Frontal cortex (tissue), 4 donors: Measurements from ENCODE around the gene FRG2. TPM values are rescaled to one million over a fixed set of nuclear protein-coding genes. Genes with fewer than 3 reads are reported as not detected.
A peak's percentile ranks its signal among the peaks of the same experiment; 100 is the strongest.
"Not testable (repeated sequence)": the region's sequence is repeated elsewhere in the genome, so short reads cannot be mapped to it uniquely, and the experiment has no call there.

Experiments used
- DNase-seq, 2 donors: peaks; one replicate each; pipeline ENCODE4 v3.0.0; 2012; ENCODE audit warnings: low spot score in 2 of 2
- FAIRE-seq: peaks from 2 replicates; lab custom pipeline; 2012; peaks lifted over from hg19 to GRCh38; lab: Jason Lieb, UNC
- total RNA-seq: library from RNA; depleted of rRNA; stranded (reverse); fragments of >200 nt; gene quantifications from one replicate; pipeline ENCODE4 v1.2.3, GENCODE V29; 2014
- donor health status: control.
- donor health status: control.
- donor health status: control.

The FRG2 gene
- not detected for total RNA-seq

GRCh38 chr4:190027156-190027555 is at the start of gene FRG2:
Gene FRG2 (minus strand): TSS chr4:190027256. CDS start chr4:190027204, 52 bp downstream.
- not testable (repeated sequence) for FAIRE-seq, DNase-seq

GRCh38 chr4:190068351-190068750 is 41.3 kb upstream of the FRG2 start:
- not testable (repeated sequence) for FAIRE-seq, DNase-seq

- DNase-seq, FAIRE-seq: not testable (repeated sequence)
These were observed 37.7 kb upstream of the FRG2 start for GRCh38 chr4:190064805-190065204.

GRCh38 chr4:190064342-190064741 is 37.3 kb upstream of the FRG2 start, which contains the start of gene DBET:
Gene DBET (plus strand): TSS chr4:190064502.
- not testable (repeated sequence) for FAIRE-seq, DNase-seq

- FAIRE-seq, DNase-seq: not testable (repeated sequence)
These were observed 31.9 kb upstream of the FRG2 start for GRCh38 chr4:190058997-190059396.

GRCh38 chr4:190049378-190050239 is 22.6 kb upstream of the FRG2 start:
- peak; percentile 21 for FAIRE-seq
- not testable (repeated sequence) for DNase-seq

GRCh38 chr4:190047627-190048026 is 20.6 kb upstream of the FRG2 start:
- DNase-seq, FAIRE-seq: not testable (repeated sequence)

- not testable (repeated sequence) for FAIRE-seq, DNase-seq
These were observed 13.8 kb upstream of the FRG2 start for GRCh38 chr4:190040873-190041272.

- not testable (repeated sequence) for DNase-seq, FAIRE-seq
These were observed 10.8 kb upstream of the FRG2 start for GRCh38 chr4:190037704-190038388.

- FAIRE-seq, DNase-seq: not testable (repeated sequence)
These were observed 4.2 kb upstream of the FRG2 start for GRCh38 chr4:190031264-190031663.

GRCh38 chr4:190022614-190023281 is 4.3 kb downstream of the FRG2 start:
- FAIRE-seq, DNase-seq: not testable (repeated sequence)

GRCh38 chr4:190021973-190022372 is 5.1 kb downstream of the FRG2 start:
- not testable (repeated sequence) for FAIRE-seq, DNase-seq

- no peak for FAIRE-seq
- peak; percentile 39 to 47 for DNase-seq
These were observed 6.0 kb downstream of the FRG2 start for GRCh38 chr4:190020790-190021717.

- not testable (repeated sequence) for FAIRE-seq
These were observed 7.1 kb downstream of the FRG2 start for GRCh38 chr4:190019859-190020463.

GRCh38 chr4:190019023-190019858 is 7.8 kb downstream of the FRG2 start:
- no peak for FAIRE-seq
- DNase-seq, result peak in 1 of 2 donors; percentile 15

More at GRCh38 chr4:190019859-190020463, 7.1 kb downstream of the FRG2 start:
- DNase-seq, result not testable (repeated sequence)

- DNase-seq (no peak), FAIRE-seq (no peak)
These were observed 8.7 kb downstream of the FRG2 start for GRCh38 chr4:190018201-190018920.
